8988T (cell line): Measurements from ENCODE around the gene SYK.
"Not testable (repeated sequence)": the region's sequence is repeated elsewhere in the genome, so short reads cannot be mapped to it uniquely, and the experiment has no call there.

Experiments used
- DNase-seq: peaks from one replicate; pipeline ENCODE4 v3.0.0; 2011

The SYK gene

DNA sequence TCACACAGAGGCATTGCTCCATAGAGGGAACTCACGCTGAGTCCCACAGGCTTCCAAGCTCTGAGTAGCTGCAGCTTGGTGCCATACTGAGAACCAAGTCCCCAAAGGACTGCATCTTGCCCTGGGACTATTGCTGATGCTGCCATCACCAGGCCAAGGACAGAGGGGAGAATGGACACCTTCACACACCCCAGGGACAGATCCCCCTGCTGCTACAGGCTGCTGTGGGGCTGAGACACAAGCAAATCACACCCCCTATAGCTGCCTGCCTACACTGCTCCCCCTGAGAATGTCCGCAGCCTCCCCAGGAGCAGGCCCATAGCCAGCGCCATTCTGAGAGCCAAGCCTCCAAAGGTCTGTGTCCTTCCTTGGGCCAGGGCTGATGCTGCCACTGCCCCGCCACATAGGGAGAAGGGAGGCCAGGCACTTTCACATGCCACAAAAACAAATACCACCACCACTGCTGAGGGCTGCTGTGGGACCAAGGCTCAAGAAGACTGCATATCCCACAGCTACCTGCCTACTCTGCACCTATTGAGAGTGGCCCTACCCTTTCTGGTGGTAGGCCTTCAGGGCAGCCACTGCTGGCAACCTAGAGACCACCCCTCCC is 81.5 kb downstream of the SYK start:
- no peak for DNase-seq

DNA sequence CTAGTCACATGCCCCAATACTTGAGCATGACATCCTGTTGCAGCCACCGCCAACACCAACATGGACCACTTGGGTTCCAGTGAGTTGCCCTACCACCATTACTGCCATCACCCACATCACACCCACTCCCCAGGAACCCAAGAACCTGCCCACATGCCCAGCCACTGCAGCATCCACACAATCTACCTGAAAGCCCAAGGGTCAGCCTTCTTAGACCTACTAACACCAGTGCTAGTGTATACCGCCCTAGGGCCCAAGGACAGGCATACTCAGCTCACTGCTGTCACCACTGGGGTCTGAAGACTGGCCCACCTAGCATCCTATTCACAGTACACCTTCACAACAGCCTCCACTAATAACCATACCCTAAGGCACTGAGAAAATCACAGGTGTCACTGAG is 82.0 kb downstream of the SYK start:
- no peak for DNase-seq

DNA sequence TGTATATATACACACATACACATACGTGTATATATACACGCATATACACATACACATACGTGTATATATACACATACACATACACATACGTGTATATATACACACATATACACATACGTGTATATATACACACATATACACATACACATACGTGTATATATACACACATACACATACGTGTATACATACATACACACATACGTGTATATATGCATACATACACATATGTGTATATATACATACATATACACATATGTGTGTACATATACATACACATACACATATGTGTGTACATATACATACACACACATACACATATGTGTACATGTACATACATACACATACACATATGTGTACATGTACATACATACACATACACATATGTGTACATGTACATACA is 82.6 kb downstream of the SYK start:
- no peak for DNase-seq

DNA sequence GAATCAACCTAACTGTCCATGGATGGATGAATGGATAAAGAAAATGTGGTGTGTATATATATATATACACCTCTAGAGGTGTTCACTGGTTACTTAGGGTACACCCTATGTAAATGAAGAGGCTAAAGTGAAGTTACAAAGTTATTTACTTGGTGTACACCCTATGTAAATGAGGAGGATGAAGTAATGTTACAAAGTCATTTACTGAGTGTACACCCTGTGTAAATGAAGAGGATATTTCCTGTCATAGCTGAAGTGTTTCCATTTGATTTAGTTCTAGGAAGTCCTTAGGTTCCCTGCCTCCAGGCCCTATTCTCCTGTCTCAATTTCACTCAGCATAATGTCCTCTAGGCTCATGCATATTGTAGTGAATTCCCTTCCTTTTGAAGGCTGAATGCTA is 85.2 kb downstream of the SYK start:
- DNase-seq = not testable (repeated sequence)

DNA sequence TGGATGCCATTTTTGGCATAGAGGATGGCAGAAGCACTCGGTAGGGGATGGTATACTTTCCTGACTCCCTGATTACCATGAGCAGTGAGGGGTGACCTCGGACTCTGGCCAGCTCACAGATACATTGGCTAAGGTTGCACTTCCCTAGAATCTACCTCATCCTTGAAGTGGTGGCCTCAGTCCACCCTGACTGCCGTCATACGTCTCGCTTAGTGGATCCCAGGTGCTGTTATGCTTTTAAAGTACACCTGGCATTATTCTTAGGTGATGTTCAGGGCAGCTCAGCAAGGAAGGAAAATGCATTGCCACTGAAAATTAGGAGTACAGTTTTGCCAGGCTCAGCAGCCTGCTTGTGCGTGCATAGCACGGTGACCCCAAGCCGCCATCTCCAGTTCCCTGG is 87.3 kb downstream of the SYK start:
- no peak for DNase-seq

DNA sequence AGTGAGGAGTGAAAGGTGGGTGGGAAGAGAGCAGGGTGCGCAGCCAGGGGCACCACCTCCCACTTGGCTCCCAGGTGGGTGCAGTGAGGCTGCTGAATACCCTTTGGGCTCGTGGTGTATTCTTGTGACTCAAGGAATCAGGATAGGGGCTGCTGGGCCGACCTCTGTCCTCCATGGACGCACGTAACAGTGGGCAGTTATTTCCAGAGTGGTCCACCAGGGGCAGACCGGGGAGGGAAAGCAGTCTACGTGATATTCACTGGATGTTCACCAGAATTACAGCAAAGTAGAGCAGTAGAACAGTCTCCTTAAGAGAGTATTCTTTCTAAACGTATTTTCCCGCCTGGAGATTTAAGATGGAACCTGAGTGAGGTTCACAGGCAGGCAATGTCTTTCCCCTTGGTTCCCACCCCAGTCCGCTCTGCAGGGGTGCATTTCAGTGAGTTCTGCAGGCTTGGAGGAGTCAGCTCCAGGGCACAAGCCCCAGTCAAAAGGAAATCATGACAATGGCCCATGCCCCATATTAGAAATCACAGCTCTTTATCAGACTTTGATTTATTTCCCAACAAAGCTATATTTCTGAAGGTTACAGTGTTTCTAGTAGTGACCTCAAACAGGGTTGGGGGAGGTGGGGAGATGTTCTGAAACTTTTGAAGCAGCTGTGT is 88.7 kb downstream of the SYK start:
- peak; percentile 42 for DNase-seq

DNA sequence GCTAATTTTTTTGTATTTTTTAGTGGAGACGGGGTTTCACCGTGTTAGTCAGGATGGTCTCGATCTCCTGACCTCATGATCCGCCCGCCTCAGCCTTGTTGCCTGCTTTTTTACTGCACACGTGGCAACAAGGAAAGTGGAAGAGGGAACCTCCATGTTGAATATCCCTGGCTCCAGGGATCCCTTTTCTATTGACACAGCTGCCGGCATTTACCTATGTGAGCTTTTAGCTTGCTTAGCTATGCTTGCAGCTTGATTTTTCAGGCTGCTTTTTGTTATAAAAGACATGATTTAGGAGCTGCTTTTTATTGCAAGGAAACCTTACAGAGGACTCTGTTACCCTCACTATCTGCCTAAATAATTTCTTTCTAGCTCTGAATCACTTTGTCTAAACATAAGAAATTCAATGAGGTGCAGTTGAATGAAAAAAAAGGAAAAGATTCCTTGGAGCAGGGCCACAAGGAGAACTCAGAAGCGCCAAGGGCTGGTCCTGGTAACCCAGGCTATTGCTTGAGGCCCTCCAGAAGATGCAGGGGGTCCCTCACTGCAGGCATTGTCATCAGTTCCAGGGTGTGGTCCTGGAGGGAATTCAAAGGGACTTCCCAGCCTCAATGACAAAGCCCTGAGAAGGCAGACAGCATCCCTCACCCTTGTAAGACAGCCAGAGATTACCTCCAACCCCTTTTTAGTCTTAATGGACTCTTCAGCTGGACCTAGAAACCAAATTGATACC is 89.9 kb downstream of the SYK start:
- no peak for DNase-seq

DNA sequence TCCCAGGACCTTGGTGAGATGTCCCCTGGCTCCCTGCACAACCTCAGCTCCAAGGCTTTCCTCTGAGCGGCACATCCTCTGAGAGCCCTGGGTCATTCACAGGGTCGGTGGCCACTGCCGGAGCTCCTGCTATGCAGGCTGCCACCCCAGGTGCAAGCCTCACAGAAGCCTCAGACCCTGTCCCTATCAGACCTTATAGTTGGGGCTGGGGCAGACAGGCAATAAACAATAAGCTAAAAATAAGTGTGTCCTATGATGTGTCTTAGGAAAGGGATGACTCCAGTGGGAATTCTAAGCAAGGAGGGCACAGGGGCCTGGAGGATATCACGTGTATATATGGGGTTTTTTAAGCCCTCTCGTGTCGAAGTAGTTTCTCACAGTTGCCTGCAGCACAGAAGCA is 91.3 kb downstream of the SYK start:
- no peak for DNase-seq

DNA sequence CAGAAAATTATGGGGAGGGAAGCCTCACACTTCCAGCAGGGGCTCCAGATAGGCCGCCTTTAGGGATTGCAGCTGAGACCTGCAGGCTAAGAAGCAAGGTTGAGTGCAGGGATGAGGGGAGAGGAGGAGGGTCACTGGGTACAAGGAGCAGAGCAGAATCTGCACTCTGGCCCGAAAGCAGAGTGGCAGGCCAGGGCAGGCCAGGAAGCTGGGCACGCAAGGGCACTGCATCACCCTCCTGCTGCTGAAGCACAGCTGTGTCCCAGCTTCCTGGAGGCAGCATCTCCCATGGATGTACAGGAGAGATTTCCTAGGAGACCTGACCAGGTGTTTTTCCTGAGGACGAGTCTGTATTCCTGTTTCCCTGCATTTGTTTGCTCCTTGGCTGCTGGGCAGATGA is 92.1 kb downstream of the SYK start:
- DNase-seq = no peak

DNA sequence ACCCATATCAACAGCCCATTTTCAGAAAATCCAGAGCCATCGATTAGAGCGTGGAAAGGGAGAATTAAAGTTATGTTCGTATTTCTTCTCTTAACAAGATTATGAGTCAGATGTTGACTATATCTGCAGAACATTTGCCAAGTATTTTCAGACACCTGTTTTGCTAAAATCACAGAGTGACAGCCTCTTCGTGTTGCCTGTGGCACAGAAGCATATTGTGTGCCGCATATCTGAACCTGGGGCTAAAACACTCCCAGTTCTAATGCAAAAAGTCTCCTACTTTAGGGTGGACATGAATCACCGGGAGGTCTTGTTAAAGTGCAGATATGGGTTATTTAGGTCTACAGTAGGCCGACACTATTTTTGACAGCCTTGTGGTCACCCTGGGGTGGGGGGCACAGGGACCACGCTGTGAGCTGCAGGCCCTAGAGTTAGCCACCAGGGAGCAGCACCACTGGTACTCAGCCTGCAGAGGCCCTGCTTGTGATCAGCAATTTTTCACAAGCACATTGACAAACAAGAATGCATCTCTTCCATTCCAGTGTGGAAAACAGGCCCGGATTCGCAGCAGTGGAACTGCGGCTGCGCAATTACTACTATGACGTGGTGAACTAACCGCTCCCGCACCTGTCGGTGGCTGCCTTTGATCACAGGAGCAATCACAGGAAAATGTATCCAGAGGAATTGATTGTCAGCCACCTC is 93.5 kb downstream of the SYK start:
- peak; percentile 42 for DNase-seq

DNA sequence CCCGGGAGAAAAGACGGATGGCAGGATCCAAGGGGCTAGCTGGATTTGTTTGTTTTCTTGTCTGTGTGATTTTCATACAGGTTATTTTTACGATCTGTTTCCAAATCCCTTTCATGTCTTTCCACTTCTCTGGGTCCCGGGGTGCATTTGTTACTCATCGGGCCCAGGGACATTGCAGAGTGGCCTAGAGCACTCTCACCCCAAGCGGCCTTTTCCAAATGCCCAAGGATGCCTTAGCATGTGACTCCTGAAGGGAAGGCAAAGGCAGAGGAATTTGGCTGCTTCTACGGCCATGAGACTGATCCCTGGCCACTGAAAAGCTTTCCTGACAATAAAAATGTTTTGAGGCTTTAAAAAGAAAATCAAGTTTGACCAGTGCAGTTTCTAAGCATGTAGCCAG is 94.2 kb downstream of the SYK start:
- DNase-seq = no peak

DNA sequence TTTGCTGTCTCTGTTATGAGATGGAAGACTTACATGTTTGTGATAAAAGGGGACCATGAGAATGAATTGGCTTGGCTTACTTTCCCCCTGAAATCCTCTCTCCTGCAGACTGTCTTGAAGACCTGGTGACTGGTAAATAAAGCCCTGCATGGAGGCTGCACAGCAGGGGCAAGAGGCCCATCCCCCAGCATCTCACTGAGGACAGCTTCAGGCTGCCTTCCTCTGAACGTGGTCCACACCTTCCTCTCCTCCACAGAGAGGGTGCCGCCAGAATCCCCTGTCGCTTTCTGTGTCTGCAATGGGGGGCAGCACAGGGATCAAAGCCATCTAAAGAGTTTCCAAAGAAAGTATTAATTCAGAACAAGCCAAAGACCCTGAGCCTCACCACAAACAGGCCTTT is 94.6 kb downstream of the SYK start:
- DNase-seq = no peak

DNA sequence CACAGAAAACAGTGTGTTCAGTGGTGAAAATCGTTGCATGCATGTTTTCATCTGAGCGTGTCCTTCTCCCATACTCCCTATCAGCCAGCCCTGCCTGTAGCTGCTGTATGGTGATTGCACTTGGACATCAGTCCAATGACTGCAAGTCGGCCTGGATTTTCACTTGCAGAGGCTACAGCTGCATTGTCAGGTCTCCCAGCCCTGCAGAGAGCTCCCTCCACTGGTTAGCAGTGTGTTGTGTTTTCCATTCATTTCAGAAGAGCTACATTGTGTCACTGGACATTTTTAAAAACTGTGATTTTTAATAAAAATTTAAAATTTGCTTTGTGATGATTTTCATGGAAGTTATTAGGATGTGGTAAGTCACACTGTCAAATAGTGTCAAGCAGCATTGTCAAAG is 96.6 kb downstream of the SYK start:
- no peak for DNase-seq

DNA sequence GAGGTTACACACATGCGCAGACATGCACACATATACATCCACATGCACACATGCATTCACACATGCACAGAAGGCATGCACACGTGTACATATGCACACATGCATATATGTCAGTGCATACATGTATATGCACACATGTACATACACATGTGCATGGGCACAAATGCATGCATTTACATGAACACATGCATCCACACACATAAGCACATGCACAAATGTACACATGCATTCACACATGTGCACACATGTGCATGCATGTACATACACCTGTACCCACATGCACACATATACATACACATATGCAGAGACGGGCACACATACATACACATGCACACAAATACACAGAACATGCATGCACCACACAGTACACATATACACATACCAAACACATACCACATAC is 97.7 kb downstream of the SYK start:
- no peak for DNase-seq

DNA sequence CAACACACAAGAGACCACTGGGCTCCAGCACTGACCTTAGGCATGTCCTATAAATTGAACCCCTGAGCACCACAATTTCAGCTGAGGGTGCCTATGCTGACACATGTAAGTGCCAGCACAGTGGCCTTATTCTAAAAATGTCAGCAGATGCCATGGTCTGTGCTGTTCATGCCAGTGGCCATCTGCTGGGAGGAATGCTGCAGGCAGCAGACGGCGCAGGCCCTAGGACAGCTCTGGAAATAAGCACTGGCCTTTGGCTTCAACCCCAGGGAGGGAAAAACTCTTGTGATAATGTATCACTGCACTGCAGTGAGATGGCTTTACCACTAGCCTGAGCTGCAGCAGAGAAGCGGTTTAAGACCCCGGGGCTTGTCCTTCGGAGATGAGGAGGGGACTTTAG is 98.5 kb downstream of the SYK start:
- no peak for DNase-seq

DNA sequence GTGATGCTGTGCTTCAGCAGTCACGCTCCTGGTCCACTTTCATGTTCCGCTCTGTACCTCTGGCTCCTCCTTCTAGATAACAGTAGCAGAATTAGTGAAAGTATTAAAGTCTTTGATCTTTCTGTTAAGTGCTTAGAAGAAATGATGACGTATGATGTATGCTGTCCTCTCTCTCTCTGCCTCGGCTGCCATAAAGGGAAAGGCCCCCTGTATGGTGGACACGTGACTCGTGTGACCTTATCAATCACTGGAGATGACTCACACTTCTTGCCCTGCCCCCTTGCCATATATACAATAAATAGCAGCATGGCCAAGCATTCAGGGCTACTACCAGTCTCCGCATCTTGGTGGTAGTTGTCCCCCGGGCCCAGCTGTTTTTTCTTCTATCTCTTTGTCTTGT is 100.3 kb downstream of the SYK start:
- DNase-seq = no peak

DNA sequence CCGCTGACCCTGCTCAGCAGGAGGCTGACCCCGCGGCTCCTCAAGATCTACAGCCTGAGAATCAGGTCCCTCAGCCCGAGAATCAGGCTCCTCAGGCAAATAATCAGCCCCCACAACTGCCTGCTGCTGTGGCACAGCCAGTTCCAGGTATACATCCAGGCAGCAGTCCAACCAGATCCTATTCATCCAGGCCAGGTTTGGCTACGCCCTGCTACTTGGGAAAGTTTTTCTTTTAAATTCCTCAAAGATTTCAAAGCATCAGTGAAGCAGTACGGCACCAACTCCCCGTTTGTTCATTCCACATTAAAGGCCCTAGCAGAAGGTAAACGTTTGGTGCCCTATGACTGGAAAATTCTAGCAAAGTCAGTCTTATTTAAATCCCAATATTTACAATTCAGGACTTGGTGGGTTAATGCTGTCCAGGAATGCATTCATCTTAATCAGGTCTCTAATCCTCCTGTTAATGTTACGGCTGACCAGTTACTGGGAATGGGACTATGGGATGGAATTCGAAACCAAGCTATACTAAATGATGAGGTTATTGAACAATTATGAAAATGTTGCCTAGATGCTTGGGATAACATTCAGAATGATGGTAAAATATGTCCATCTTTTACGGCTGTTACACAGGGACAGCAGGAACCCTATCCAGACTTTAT is 102.3 kb downstream of the SYK start:
- no peak for DNase-seq

DNA sequence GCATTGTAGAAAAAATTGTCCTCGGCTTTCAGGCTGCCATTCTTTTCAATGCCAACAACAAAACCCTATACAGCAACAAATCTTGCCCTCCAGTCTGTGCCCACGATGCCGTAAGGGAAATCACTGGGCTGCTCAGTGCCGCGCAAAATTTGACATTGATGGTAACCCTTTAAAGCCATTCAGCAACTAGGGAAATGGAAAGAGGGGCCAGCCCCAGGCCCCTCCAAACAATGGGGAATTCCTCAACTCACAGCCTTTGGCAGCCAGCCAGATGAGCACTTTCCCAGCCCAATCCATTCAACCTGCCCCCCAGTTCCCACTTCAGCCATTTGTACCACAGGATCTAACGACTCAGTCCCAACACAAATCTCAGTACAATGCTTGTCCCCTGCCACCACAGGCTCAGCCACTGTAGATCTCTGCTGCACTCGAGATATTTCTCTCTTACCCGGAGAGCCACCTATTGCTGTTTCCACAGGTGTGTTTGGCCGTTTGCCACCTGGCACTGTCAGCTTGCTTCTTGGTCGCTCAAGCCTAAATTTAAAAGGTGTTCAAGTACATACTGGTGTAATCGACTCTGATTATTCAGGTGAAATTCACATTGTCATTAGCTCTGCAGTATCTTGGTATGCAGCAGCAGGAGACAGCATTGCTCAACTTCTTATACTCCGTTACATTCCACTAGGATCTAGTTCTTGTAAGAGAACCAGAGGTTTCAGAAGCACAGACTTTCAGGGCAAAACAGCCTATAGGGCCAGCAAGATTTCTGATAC is 103.3 kb downstream of the SYK start:
- DNase-seq = no peak

DNA sequence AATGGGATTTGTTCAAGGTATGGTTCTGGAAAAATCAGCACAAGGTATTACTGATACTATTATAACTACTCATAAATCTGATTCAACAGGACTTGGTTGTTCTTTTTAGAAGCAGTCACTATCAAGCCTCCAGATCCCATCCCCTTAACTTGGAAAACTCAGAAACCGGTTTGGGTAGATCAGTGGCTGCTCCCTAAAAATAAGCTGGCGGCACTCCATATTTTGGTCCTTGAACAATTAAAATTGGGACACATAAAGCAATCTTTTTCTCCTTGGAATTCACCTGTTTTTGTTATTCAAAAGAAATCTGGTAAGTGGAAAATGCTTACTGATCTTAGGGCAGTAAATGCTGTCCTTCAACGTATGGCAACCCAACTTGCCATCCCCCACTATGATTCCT is 104.2 kb downstream of the SYK start:
- DNase-seq = no peak

DNA sequence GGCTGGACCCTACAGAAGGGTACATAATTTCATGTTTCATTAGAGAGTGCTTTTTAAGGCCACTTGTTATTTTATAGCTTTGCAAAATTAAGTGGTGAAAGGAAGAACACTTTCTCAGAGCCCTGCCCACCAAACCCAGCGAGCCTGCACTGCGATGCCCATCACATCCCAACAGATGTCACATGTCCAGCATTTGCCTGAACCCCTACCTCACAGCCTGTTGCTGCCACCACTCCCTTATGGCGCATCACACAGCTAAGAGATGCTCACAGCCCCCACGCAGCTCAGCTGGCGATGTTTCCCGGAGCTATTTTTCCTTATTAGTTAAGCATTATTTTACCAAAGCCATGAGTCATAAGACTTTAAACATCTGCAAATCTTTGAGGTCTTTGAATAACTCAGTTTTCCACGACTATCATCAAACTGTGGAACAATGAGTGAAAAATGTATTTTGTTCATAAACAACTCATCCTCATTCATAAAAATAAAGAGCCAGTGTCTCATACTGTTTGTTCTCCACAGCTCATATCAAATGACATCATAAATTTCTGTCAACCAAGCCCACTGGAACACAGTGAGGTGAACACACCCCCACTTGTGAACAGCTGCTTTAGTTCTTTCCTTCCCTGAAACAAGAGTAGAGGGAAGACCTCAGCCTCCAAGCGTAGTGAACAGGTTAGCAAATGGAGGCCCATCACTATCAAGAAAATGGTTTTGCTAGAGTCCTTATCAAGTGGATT is 104.9 kb downstream of the SYK start:
- DNase-seq = no peak

DNA sequence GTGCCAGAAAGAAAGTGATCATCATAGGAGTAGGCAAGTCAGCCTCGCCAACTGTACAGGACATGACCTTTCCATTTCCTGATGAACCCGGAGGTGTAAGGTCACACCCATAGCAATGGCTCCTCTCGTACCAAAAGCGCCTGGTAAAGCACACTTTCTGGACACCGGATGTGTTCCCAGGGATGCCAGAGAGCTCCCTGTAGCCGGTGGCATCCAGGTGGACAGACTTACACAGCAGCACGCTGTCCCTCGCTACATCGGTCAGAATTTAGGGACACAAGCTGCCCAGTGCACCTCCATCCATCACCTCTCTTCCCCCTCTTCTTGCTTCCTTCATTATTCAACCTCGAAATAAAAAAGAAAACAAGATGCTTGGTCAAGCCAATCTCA is 105.4 kb downstream of the SYK start:
- no peak for DNase-seq

DNA sequence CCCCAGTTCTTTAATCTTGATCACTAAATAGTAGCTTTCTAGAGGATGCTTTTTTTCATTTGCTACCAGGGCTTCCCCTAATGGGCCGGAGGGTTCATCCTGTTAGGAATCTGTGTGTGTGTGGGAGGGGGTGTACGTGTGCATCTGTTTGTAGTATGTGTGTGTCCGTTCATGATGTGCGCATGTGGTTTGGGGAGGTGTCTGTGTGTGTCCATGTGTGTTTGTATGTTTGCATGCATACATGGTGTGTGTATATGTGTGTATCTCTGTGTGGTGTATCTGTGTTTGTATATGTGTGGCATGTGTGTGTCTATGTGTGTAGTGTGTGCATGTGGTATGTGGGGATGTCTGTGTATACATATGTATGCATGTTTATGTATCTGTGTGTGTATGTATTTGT is 106.2 kb downstream of the SYK start:
- no peak for DNase-seq
